ENCODE data around the gene CNIH4.
"Not testable (repeated sequence)": the region's sequence is repeated elsewhere in the genome, so short reads cannot be mapped to it uniquely, and the experiment has no call there.

CNIH4 gene

GRCh38 chr1:224349716-224350115, 7.0 kb upstream of the CNIH4 start:
- not testable (repeated sequence) for DNase-seq

GRCh38 chr1:224352436-224353085, 4.1 kb upstream of the CNIH4 start:
- not testable (repeated sequence) for DNase-seq

GRCh38 chr1:224353975-224354925, 2.4 kb upstream of the CNIH4 start:
- DNase-seq: no peak

GRCh38 chr1:224357626-224358124, 996 bp downstream of the CNIH4 start:
- no peak for DNase-seq

GRCh38 chr1:224358237-224358636, 1.6 kb downstream of the CNIH4 start:
- DNase-seq: no peak

- no peak for DNase-seq
These were observed 2.5 kb downstream of the CNIH4 start for GRCh38 chr1:224359207-224359606.

GRCh38 chr1:224368409-224368808, 11.7 kb downstream of the CNIH4 start:
- no peak for DNase-seq

- no peak for DNase-seq
These were observed 16.4 kb downstream of the CNIH4 start for GRCh38 chr1:224373008-224373590.

- DNase-seq: no peak
These were observed 18.4 kb downstream of the CNIH4 start for GRCh38 chr1:224375059-224375458.

GRCh38 chr1:224377676-224378006, 21.0 kb downstream of the CNIH4 start:
- DNase-seq: no peak

GRCh38 chr1:224378855-224379631, 22.4 kb downstream of the CNIH4 start:
- DNase-seq: no peak

- DNase-seq: no peak
These were observed 23.3 kb downstream of the CNIH4 start for GRCh38 chr1:224380003-224380402.

GRCh38 chr1:224381880-224382548, 25.3 kb downstream of the CNIH4 start:
- DNase-seq: no peak

GRCh38 chr1:224383218-224383617, 26.5 kb downstream of the CNIH4 start:
- no peak for DNase-seq

GRCh38 chr1:224387302-224387912, 30.7 kb downstream of the CNIH4 start:
- DNase-seq: no peak

GRCh38 chr1:224387943-224388342, 31.3 kb downstream of the CNIH4 start:
- DNase-seq: no peak

GRCh38 chr1:224390517-224390916, 33.8 kb downstream of the CNIH4 start:
- no peak for DNase-seq

- DNase-seq: no peak
These were observed 36.0 kb downstream of the CNIH4 start for GRCh38 chr1:224392411-224393249.

- no peak for DNase-seq
These were observed 36.6 kb downstream of the CNIH4 start for GRCh38 chr1:224393294-224393693.

- DNase-seq: no peak
These were observed 43.2 kb downstream of the CNIH4 start for GRCh38 chr1:224399887-224400286.
